Uterus (tissue), 2 donors: Measurements from ENCODE around the gene OSER1.

ENCODE experiments used
- CTCF ChIP-seq, 4 experiments: fragments of 200-600 bp in 2 of 4; fragments of 450-650 bp in 2 of 4; sonication (generic) in 2 of 4; IDR thresholded peaks; one replicate each; pipeline ENCODE4 v1.5.1; 2016 to 2019; ENCODE audit warnings: antibody characterized with exemption in 4 of 4, mild to moderate bottlenecking in 2 of 4, moderate library complexity in 1 of 4
- POLR2A ChIP-seq, 2 donors: fragments of 450-650 bp; IDR thresholded peaks; one replicate each; pipeline ENCODE4 v1.6.1; 2016; ENCODE audit warnings: antibody characterized with exemption in 2 of 2, mild to moderate bottlenecking in 1 of 2, moderate library complexity in 1 of 2

DNA sequence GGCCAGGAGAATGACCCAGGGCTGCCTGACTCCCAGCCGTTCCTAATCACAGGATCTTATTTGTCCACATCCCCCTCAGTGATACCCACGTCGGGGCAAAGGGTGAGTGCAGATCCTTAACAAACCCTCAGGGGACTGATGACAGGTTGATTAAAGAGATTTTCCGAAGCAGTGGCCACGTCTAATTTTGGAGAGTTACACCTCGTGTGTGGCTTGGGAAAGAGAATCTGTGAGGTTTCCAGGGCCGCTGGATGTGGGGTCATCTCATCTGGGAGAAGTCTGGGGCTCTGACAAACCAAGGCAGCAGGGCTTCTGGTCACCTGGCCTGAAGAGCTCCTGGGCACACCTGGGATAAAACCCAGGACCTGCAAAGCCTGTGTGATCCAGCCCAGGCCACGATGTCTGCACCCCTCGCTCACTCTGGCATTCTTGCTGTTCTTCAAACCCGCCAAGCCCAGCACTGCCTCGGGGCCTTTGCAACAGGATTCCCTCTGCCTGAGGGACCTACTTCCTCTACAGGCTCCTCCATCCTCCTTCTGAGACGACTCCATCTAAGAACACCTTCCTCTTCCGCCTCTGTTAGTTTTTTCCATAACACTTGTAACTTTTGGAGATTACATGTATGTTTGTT lies 28.3 kb downstream of the OSER1 start:
- TF ChIP-seq POLR2A (IDR thresholded peaks at IDR 0.05): no peak
- no peak for TF ChIP-seq CTCF (IDR thresholded peaks at IDR 0.05)
